CD4-positive, alpha-beta T cell treated with Interleukin-2 at 100 ng/mL for 4 hours (primary cell): ENCODE results near the gene CCDC177.

Source experiments
- DNase-seq: peaks from one replicate; pipeline ENCODE4 v3.0.0-alpha.2; 2020; ENCODE audit warnings: low spot score

The CCDC177 gene

DNA sequence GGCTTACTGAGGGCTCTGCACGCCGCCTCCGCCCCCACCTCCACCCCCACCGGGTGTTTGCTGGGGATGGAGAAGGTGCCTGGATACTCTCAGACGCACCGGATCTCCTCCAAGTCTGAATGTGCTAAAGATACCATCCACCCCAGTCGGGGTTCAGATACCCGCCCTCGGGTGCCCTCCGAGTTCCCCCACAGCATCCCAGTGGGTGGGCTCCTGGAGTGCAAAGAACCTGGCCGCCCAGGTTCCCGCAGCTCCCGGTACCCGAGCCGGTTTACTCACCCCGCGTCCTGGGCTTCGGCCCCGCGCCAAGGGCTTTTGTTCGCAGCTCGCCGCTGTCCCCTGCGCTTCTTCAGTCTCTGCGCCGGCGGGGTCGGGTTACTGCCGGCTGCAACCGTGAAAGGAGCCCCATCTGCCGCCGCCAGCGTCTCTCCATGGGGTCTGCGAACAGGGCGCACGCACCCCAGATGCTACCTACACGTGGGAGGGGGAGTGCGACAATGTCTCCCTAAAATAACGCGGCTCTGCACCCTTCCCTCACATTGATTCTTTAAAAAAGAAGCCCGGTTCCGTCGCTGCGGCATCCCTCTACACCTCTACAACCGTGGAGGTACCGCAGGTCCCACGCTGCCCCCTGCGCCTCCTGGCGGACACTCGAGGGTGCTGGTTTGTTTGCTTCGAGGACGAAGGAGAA, at the start of gene CCDC177:
Gene CCDC177, minus strand, starts transcription at position 609 of the 691 bp plus-strand sequence. CDS start 1,249 bp downstream, outside the sequence.
- peak; percentile 71 for DNase-seq

DNA sequence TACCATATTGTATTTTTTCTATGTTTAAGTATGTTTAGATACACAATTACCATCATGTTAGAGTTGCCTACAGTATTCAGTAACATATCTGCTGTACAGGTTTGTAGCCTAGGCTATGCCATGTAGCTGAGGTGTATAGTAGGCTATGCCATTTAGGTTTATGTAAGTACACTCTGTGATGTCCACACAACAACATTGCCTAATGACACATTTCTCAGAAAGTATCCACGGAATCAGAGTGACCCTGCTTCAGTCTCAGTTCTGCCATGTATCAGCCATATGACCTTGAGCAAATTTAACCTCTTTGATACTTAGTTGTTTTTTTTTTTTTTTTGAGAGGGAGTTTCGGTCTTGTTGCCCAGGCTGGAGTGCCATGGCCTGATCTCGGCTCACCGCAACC, 49.5 kb upstream of the CCDC177 start:
- DNase-seq: no peak

DNA sequence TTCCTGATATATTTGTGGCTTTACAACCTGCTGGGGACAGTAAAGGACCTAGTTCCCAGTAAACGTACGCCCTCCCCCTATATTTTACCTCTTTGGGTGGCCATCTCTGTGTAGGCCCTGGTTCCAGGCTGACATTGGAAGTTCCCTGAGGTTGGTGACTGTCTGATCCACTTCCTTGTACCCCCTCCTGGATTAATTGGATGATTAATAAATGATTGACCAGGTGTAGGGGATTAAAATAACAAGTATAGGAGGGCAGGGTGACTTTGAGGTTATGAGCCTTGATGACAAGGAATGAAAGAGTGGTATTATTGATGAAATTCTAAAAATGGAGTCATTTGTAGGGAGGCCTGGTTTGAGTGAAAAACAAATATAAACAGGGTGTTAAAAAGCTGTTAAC, 46.3 kb upstream of the CCDC177 start:
- DNase-seq: no peak

- no peak for DNase-seq
Observed at GRCh38 chr14:69620211-69620611, 45.5 kb upstream of the CCDC177 start.

DNA sequence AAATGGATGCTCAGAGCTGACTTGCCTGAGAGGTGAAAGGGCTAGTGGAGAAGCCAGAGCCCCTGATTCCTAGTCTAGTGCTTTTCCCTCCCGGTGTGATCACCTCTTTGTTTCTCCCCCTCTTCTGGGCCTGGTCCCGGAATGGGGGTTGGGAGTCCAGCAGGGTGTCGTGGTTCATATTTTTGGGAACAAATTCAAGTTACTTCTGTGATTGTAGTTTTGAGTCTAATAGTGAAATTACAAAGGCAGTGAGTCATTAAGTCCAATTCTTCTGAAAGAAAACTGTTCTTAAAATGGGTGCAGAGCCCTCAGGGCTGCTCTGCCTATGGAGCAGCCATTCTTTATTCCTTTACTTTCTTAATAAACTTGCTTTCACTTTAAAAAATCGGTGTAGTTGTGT, 44.3 kb upstream of the CCDC177 start:
- no peak for DNase-seq

- DNase-seq: no peak
Observed at GRCh38 chr14:69617796-69618195, 43.1 kb upstream of the CCDC177 start.

- DNase-seq: no peak
Observed at GRCh38 chr14:69616408-69616773, 41.7 kb upstream of the CCDC177 start.

- DNase-seq: peak; percentile 63
Observed at GRCh38 chr14:69615496-69616407, 41.1 kb upstream of the CCDC177 start.

DNA sequence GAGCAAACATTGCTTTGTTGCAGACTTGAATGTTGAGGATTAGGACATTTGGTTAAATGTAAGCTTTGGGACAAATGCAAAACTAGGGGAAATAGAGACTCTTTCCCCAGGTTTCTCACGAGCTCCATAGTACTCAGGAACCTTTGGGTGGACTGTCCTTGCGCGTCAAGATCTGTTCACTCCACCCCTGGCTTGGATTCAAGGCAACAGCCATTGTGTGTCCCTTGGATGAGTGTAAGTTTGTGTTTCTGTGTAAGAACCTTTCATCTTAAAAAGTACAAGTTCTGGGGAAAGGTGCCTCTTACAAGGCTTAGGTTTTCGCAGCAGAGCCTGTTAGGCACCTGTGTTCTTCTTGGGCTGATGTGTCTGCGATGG, 40.4 kb upstream of the CCDC177 start:
- DNase-seq: no peak

GRCh38 chr14:69614592-69614991, 39.9 kb upstream of the CCDC177 start:
- DNase-seq: no peak

- DNase-seq: no peak
Observed at GRCh38 chr14:69613312-69614073, 38.8 kb upstream of the CCDC177 start.

- DNase-seq: no peak
Observed at GRCh38 chr14:69612783-69613130, 38.1 kb upstream of the CCDC177 start.

GRCh38 chr14:69612014-69612782, 37.5 kb upstream of the CCDC177 start:
- DNase-seq: no peak

- DNase-seq: peak; percentile 89
Observed at GRCh38 chr14:69611172-69612013, 36.7 kb upstream of the CCDC177 start, which contains the start of gene SUSD6. Gene SUSD6 (plus strand): TSS chr14:69611596. CDS start chr14:69658593, 46,997 bp downstream.

DNA sequence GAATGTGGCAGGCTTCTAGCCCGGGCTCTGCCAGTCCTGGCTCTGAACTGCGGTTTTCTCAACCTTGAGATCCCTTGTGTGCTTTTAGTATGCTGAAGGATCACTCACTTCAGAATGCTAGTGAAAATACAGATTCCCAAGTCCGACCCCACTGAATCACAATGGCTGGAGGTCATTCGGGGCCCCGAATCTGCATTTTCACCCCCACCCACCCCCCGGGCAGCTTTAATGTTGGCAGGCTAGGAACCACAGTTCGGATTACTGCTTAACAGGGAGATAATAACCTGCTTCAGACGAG, 36.2 kb upstream of the CCDC177 start:
- no peak for DNase-seq

DNA sequence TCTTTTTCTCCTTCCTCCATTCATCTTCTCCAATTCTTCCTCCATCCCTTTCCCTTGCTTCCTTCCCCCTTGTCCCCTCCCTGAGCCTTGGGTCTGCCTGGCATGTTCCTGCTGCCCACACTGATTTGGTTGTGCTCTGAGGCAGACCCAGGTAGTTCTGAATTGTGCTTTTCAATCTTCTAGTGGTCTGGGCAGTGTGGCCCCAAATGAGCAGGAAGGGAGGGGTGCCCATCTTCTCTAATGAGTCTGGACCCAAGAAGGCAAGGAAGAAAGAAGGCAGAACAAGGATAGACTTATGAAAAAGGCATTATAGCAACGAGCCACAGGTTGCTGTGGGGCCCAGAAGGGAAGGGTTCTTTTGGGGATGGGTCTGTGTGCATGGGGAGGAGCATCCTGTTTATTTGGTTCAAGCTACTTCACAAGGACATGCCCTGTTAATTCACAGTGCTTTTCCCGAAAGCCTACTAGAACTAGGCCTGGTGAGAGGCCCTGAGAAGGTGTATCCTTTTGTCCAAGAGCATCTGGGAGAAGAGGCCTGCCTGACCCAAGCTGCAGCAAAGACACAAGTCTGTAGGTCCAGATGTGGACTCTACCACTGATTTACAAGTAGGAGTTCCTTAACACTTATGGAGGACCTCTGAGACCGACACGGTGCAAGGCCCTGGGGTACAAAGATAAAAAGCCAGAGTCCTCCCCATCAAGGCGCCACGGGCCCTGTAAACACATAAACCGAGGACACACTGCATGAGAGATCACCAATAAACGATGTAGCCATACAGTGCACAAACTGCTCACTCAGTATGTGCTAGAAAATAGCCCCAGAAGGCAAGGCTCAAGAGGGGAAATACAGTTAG, 35.6 kb upstream of the CCDC177 start:
- no peak for DNase-seq

GRCh38 chr14:69606258-69607184, 31.9 kb upstream of the CCDC177 start:
- no peak for DNase-seq

DNA sequence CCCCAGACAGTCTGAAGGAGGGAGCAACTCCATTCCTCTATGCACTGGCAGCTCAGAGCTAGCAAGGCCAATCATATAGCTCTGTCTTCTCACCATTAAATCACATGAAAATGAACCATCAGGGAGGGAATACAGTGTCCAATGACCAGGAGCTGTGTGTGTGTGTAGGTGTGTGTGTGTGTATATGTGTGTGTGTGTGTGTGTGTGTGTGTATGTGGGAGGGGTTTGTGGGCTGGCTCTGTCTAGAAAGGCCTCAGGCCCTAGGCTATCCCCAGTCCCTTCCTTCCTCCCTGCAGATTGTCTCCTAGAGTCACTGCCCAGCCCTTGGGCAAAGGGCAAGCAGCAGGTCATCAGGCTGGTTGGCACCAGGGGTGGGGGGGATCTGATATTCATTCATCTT, 31.1 kb upstream of the CCDC177 start:
- no peak for DNase-seq

- no peak for DNase-seq
Observed at GRCh38 chr14:69600304-69600891, 25.7 kb upstream of the CCDC177 start.
